Activated CD8-positive, alpha-beta T cell treated with anti-CD3 and anti-CD28 coated beads for 36 hours (primary cell): ENCODE data around the gene EFCAB8. TPM values are rescaled to one million over a fixed set of nuclear protein-coding genes. Genes with fewer than 3 reads are reported as not detected.

ENCODE experiments used
- ATAC-seq: fragments of 200-7000 bp; cut with Tn5 transposase; one replicate; pipeline ENCODE4 v1.10.0; 2021; ENCODE audit warnings: mild to moderate bottlenecking, moderate library complexity
- CTCF ChIA-PET: fragments of 350-600 bp; sonication (Branson Sonifier 250); formaldehyde crosslinking; loops from one replicate; lab custom pipeline; 2021; ENCODE audit warnings: antibody characterized with exemption; lab: Charles Lee
- POLR2A ChIA-PET: fragments of 350-600 bp; sonication (Branson Sonifier 250); formaldehyde crosslinking; loops from one replicate; lab custom pipeline; 2021; ENCODE audit warnings: antibody characterized with exemption; lab: Charles Lee
- DNase-seq: peaks from one replicate; pipeline ENCODE4 v3.0.0-alpha.2; 2020
- H3K27ac Mint-ChIP-seq: one replicate; pipeline ENCODE4 v1.8.0; 2021; ENCODE audit warnings: mild to moderate bottlenecking, mixed read lengths
- H3K27me3 Mint-ChIP-seq: one replicate; pipeline ENCODE4 v1.8.0; 2021; ENCODE audit warnings: mixed read lengths
- H3K36me3 Mint-ChIP-seq: one replicate; pipeline ENCODE4 v1.8.0; 2021; ENCODE audit warnings: low read depth, mixed read lengths
- H3K4me1 Mint-ChIP-seq: one replicate; pipeline ENCODE4 v1.8.0; 2021; ENCODE audit warnings: low read depth, mixed read lengths
- H3K4me3 Mint-ChIP-seq: one replicate; pipeline ENCODE4 v1.8.0; 2021; ENCODE audit warnings: mild to moderate bottlenecking, moderate library complexity, mixed read lengths
- H3K9me3 Mint-ChIP-seq: one replicate; pipeline ENCODE4 v1.8.0; 2021; ENCODE audit warnings: mixed read lengths
- CTCF ChIP-seq: fragments of 200-600 bp; IDR thresholded peaks from one replicate; pipeline ENCODE4 v1.8.0; 2022; ENCODE audit warnings: antibody characterized with exemption, mild to moderate bottlenecking
- intact Hi-C: fragments of 100-400 bp; cut with micrococcal nuclease; formaldehyde crosslinking; loops from one replicate; pipeline ENCODE4 v1.10.0; 2022
- total RNA-seq, 2 experiments: library from RNA; stranded (reverse); gene quantifications; one replicate each; pipeline ENCODE4 v1.2.3, GENCODE V29; 2021

EFCAB8 gene
- total RNA-seq, 2 experiments from 2014 or later, result 0.89 to 0.92 TPM

GRCh38 chr20:32891926-32892660 lies 33.4 kb downstream of the EFCAB8 start:
- H3K9me3 Mint-ChIP-seq, result no peaks in the 10 kb centered on the region
- ChIA-PET CTCF (interaction anchor here (1.5 kb wide), 1 partner anchor 103 kb away, joined by 4 read pairs; no protein-coding TSS in a partner anchor), POLR2A (no interaction called here)
- no peak overlapping the region for H3K4me3 Mint-ChIP-seq
- intact Hi-C loops, result no loop called here
- no peaks in the 10 kb centered on the region for H3K36me3 Mint-ChIP-seq
- DNase-seq (no peak), ATAC-seq (no peak)
- no peaks in the 10 kb centered on the region for H3K27me3 Mint-ChIP-seq
- no peak overlapping the region for H3K27ac Mint-ChIP-seq
- no peaks in the 10 kb centered on the region for H3K4me1 Mint-ChIP-seq
- TF ChIP-seq CTCF, result no peak

- ATAC-seq, result no peak
- Mint-ChIP-seq H3K36me3 (no peaks in the 10 kb centered on the region), H3K4me1 (no peaks in the 10 kb centered on the region), H3K27ac (no peak overlapping the region), H3K27me3 (no peaks in the 10 kb centered on the region), H3K4me3 (no peak overlapping the region), H3K9me3 (no peaks in the 10 kb centered on the region)
- DNase-seq, result no peak
- POLR2A ChIA-PET, result no interaction called here
- no peak for TF ChIP-seq CTCF
- intact Hi-C loops, result no loop called here
- CTCF ChIA-PET, result interaction anchor here (1.5 to 4.4 kb wide), 2 partner anchors 104 to 203 kb away, joined by 4 to 15 read pairs; no protein-coding TSS in a partner anchor
These were observed 34.7 kb downstream of the EFCAB8 start for GRCh38 chr20:32893263-32894025.

GRCh38 chr20:32894026-32894483 lies 35.3 kb downstream of the EFCAB8 start:
- no peak overlapping the region for H3K4me3 Mint-ChIP-seq
- CTCF ChIA-PET, result interaction anchor here (4.4 kb wide), 1 partner anchor 202 kb away, joined by 15 read pairs; no protein-coding TSS in a partner anchor
- H3K27ac Mint-ChIP-seq, result no peak overlapping the region
- H3K9me3 Mint-ChIP-seq, result no peaks in the 10 kb centered on the region
- POLR2A ChIA-PET, result no interaction called here
- DNase-seq, result peak; percentile 22
- no peaks in the 10 kb centered on the region for H3K36me3 Mint-ChIP-seq
- intact Hi-C loops, result no loop called here
- peak; percentile 43 for ATAC-seq
- peak; percentile 13 for TF ChIP-seq CTCF
- H3K27me3 Mint-ChIP-seq, result no peaks in the 10 kb centered on the region
- H3K4me1 Mint-ChIP-seq, result peaks cover 5% of the 10 kb centered on the region

GRCh38 chr20:32894711-32895355 lies 36.1 kb downstream of the EFCAB8 start:
- Mint-ChIP-seq H3K4me1 (peaks cover 5% of the 10 kb centered on the region), H3K27me3 (no peaks in the 10 kb centered on the region), H3K27ac (no peak overlapping the region), H3K4me3 (no peak overlapping the region), H3K36me3 (no peaks in the 10 kb centered on the region), H3K9me3 (no peaks in the 10 kb centered on the region)
- ChIA-PET POLR2A (no interaction called here), CTCF (interaction anchor here (4.4 kb wide), 1 partner anchor 201 kb away, joined by 15 read pairs; no protein-coding TSS in a partner anchor)
- ATAC-seq, result no peak
- no peak for DNase-seq
- TF ChIP-seq CTCF, result no peak
- intact Hi-C loops, result no loop called here
